GM12801 (cell line): ENCODE measurements around the gene PMEPA1.

ENCODE experiments used
- CTCF ChIP-seq: IDR thresholded peaks from one replicate; pipeline ENCODE4 v1.5.1; 2011; ENCODE audit warnings: control low read depth; ENCODE audit not compliant: insufficient read length; ENCODE audit errors: extremely low read depth

The PMEPA1 gene

GRCh38 chr20:57723816-57724215, 14.0 kb upstream of the PMEPA1 start:
- no peak for TF ChIP-seq CTCF

GRCh38 chr20:57719951-57720350, 10.1 kb upstream of the PMEPA1 start:
- no peak for TF ChIP-seq CTCF

- no peak for TF ChIP-seq CTCF
These were observed 8.7 kb upstream of the PMEPA1 start for GRCh38 chr20:57718490-57719009.

GRCh38 chr20:57717797-57718196, 8.0 kb upstream of the PMEPA1 start:
- TF ChIP-seq CTCF = no peak

GRCh38 chr20:57716901-57717300, 7.1 kb upstream of the PMEPA1 start:
- TF ChIP-seq CTCF = no peak

- no peak for TF ChIP-seq CTCF
These were observed 6.4 kb upstream of the PMEPA1 start for GRCh38 chr20:57716202-57716601.

- TF ChIP-seq CTCF = no peak
These were observed 5.6 kb upstream of the PMEPA1 start for GRCh38 chr20:57715268-57715904.
